ENCODE measurements around the gene XRCC1. TPM values are rescaled to one million over a fixed set of nuclear protein-coding genes. Genes with fewer than 3 reads are reported as not detected.
A peak's percentile ranks its signal among the peaks of the same experiment; 100 is the strongest.

XRCC1 gene
- total and polyA plus RNA-seq, 8 donors: 25.2 to 70.0 (median 56.9) TPM

- no peak overlapping the region for H3K27ac ChIP-seq
- intact Hi-C loops (cut with DNase I): no loop called here
- no peak for TF ChIP-seq CTCF (IDR thresholded peaks at IDR 0.05)
- peaks cover 0 to 78% of the 10 kb centered on the region in 2 donors for H3K36me3 ChIP-seq
- H3K4me3 ChIP-seq: no peak overlapping the region
- peak in 1 of 4 donors; percentile 24 for DNase-seq
- H3K4me1 ChIP-seq: no peaks in the 10 kb centered on the region
- no peaks in the 10 kb centered on the region for H3K27me3 ChIP-seq
- H3K9me3 ChIP-seq: no peaks in the 10 kb centered on the region
- no peak for ATAC-seq
Observed at GRCh38 chr19:43546581-43546980, 28.7 kb downstream of the XRCC1 start.

GRCh38 chr19:43545981-43546380 is 29.3 kb downstream of the XRCC1 start:
- intact Hi-C loops (cut with DNase I): no loop called here
- TF ChIP-seq CTCF (IDR thresholded peaks at IDR 0.05): no peak
- DNase-seq: peak in 1 of 4 donors; percentile 34
- no peaks in the 10 kb centered on the region for H3K27me3 ChIP-seq
- H3K4me1 ChIP-seq: no peaks in the 10 kb centered on the region
- no peaks in the 10 kb centered on the region for H3K9me3 ChIP-seq
- no peak overlapping the region for H3K27ac ChIP-seq
- no peak for ATAC-seq
- H3K36me3 ChIP-seq: peaks cover 0 to 78% of the 10 kb centered on the region in 2 donors
- H3K4me3 ChIP-seq: no peak overlapping the region

GRCh38 chr19:43545276-43545675 is 30.1 kb downstream of the XRCC1 start:
- intact Hi-C loops (cut with DNase I): no loop called here
- no peaks in the 10 kb centered on the region for H3K4me1 ChIP-seq
- H3K27me3 ChIP-seq: no peaks in the 10 kb centered on the region
- DNase-seq: peak in 1 of 4 donors; percentile 29
- H3K36me3 ChIP-seq: peaks cover 0 to 78% of the 10 kb centered on the region in 2 donors
- no peak for TF ChIP-seq CTCF (IDR thresholded peaks at IDR 0.05)
- no peak for ATAC-seq
- H3K4me3 ChIP-seq: no peak overlapping the region
- H3K27ac ChIP-seq: no peak overlapping the region
- H3K9me3 ChIP-seq: no peaks in the 10 kb centered on the region

GRCh38 chr19:43544077-43544476 is 31.2 kb downstream of the XRCC1 start:
- H3K36me3 ChIP-seq: peaks cover 0 to 78% of the 10 kb centered on the region in 2 donors
- ATAC-seq (no peak), DNase-seq (peak in 1 of 4 donors; percentile 32)
- no peak for TF ChIP-seq CTCF (IDR thresholded peaks at IDR 0.05)
- no peak overlapping the region for H3K4me3 ChIP-seq
- H3K27me3 ChIP-seq: no peaks in the 10 kb centered on the region
- peaks cover 0 to 1% of the 10 kb centered on the region in 2 donors for H3K9me3 ChIP-seq
- intact Hi-C loops (cut with DNase I): no loop called here
- H3K27ac ChIP-seq: no peak overlapping the region
- no peaks in the 10 kb centered on the region for H3K4me1 ChIP-seq

- no peaks in the 10 kb centered on the region for H3K4me1 ChIP-seq
- no peak for ATAC-seq
- no peak overlapping the region for H3K27ac ChIP-seq
- no peak for TF ChIP-seq CTCF (IDR thresholded peaks at IDR 0.05)
- H3K36me3 ChIP-seq: peaks cover 0 to 95% of the 10 kb centered on the region in 2 donors
- peaks cover 0 to 5% of the 10 kb centered on the region in 2 donors for H3K9me3 ChIP-seq
- no peak overlapping the region for H3K4me3 ChIP-seq
- intact Hi-C loops (cut with DNase I): no loop called here
- no peaks in the 10 kb centered on the region for H3K27me3 ChIP-seq
- DNase-seq: no peak
Observed at GRCh38 chr19:43541920-43542650, 33.2 kb downstream of the XRCC1 start.

Measured in left lung (tissue), 10 donors.